Measurements from ENCODE around the gene ZBTB33.

Gene ZBTB33

DNA sequence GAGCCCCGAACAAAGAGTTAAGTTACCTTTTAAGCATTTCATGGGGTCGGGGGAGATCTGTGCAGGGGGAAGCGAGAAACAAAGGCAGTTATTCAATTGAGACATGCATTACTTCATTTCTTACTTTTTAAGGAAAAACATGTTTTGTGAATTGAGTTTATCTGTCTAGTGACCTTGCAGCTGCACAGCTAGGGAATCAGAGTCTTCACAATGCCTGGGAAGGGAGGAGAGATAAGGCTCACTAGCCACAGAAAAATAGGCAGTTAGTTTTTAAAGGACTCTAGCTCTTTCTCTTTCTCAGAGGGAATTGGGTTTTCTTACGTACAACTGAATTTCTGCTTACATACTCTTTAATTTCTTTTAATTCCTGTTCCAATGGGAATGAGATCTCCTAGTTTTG is 26.2 kb upstream of the ZBTB33 start:
- Histone ChIP-seq H3K27ac (ENCODE audit: extremely low read depth, low read depth, low read length) (no peak overlapping the region), H3K4me3 (ENCODE audit: low read depth, low read length) (no peak overlapping the region), H3K9me3 (ENCODE audit: control insufficient read depth, insufficient read depth, low read depth, low read length) (no peaks in the 10 kb centered on the region), H3K4me1 (ENCODE audit: control insufficient read depth, insufficient read depth, low read length) (no peaks in the 10 kb centered on the region), H3K36me3 (ENCODE audit: control insufficient read depth in 2 of 2, insufficient read depth in 1 of 2, low read length in 2 of 2) (peaks cover 0 to 5% of the 10 kb centered on the region in 2 experiments; a peak in 2 of 3 replicates)
- ChIA-PET POLR2A (no interaction called here), CTCF (interaction anchor here (1.3 kb wide), 1 partner anchor 11 kb away, joined by 9 read pairs; no protein-coding TSS in a partner anchor)
- TF ChIP-seq OVOL3 (tag by site-specific recombination; IDR thresholded peaks at IDR 0.05) (no peak), TCF7L2 (IDR thresholded peaks at IDR 0.05; ENCODE audit: borderline replicate concordance, low read depth, low read length) (no peak), MZF1 (tag by site-specific recombination; IDR thresholded peaks at IDR 0.05; ENCODE audit: borderline replicate concordance) (no peak)

DNA sequence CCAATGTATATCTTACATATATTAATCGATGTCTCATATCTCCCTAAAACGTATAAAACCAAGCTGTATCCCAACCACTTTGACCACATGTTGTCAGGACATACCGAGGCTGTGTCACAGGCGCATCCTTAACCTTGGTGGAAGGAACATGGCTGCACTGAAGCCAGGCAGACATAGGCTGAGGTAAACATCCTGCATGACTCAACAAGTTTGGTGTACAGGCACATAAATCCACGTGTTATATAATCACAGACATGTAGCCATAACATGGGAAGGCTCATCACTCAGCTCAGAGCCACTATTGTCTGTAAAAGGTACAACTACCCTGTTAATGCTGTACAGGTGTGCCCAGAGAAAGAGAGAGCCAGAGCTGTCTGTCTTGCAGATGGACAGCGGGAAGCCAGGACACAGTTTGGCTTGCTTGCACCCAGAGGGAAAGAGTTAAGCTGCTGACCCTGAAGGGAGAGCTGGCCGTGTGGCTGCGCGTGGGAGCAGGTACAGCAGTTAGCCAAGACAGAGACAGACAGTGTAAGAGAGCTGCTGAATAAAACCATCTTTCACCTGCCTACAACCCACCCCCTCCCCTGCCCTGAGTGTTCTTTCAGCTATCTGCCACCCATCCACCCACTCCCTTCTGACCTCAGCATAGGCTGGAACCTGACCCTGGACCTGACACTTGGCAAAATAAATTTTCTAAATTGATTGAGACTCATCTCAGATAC is 22.3 kb upstream of the ZBTB33 start:
- no peak overlapping the region for H3K4me3 ChIP-seq (ENCODE audit: low read depth, low read length)
- H3K36me3 ChIP-seq (ENCODE audit: control insufficient read depth in 2 of 2, insufficient read depth in 1 of 2, low read length in 2 of 2): peaks cover 0 to 5% of the 10 kb centered on the region in 2 experiments; a peak in 2 of 3 replicates
- no peak overlapping the region for H3K27ac ChIP-seq (ENCODE audit: extremely low read depth, low read depth, low read length)
- TF ChIP-seq, protein P1, sequence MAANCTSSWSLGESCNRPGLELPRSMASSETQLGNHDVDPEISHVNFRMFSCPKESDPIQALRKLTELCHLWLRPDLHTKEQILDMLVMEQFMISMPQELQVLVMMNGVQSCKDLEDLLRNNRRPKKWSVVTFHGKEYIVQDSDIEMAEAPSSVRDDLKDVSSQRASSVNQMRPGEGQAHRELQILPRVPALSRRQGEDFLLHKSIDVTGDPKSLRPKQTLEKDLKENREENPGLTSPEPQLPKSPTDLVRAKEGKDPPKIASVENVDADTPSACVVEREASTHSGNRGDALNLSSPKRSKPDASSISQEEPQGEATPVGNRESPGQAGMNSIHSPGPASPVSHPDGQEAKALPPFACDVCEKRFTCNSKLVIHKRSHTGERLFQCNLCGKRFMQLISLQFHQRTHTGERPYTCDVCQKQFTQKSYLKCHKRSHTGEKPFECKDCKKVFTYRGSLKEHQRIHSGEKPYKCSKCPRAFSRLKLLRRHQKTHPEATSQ (tag by site-specific recombination; IDR thresholded peaks at IDR 0.05): no peak
- peak; percentile 76 for TF ChIP-seq EGR2 (tag by site-specific recombination; IDR thresholded peaks at IDR 0.05; ENCODE audit: low read depth)
- TF ChIP-seq ZFHX2 (tag by site-specific recombination; conservative IDR thresholded peaks at IDR 0.05): peak; percentile 45; the same call in 1 of the 2 replicates
- H3K9me3 ChIP-seq (ENCODE audit: control insufficient read depth, insufficient read depth, low read depth, low read length): no peaks in the 10 kb centered on the region
- no peaks in the 10 kb centered on the region for H3K4me1 ChIP-seq (ENCODE audit: control insufficient read depth, insufficient read depth, low read length)
- CTCF ChIA-PET: interaction anchor here (5.0 kb wide), 1 partner anchor 15 kb away, joined by 41 read pairs; no protein-coding TSS in a partner anchor
- POLR2A ChIA-PET: interaction anchor here (0.6 kb wide), 1 partner anchor 66 kb away, joined by 5 read pairs; no protein-coding TSS in a partner anchor

DNA sequence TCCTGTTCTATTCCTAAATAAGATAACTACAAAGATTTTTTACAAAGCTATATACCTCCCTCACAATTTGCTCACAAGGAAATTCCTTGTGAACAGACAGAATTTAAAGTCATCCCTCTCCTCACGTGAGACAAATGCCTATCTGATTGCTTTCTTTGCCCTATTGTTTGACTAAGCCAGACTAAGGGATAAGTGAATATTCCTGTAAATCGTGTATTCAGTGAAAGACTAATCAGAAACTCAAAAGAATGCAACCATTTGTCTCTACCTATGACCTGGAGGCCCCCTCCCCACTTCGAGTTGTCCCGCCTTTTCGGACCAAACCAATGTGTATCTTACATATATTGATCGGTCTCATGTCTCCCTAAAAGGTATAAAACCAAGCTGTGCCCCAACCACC is 15.3 kb upstream of the ZBTB33 start:
- CTCF ChIA-PET: interaction anchor here (1.2 kb wide), 1 partner anchor 25 kb away, joined by 3 read pairs; no protein-coding TSS in a partner anchor
- TF ChIP-seq ZNF670 (tag by site-specific recombination; IDR thresholded peaks at IDR 0.05; ENCODE audit: low read depth): no peak
- Histone ChIP-seq H3K27ac (ENCODE audit: extremely low read depth, low read depth, low read length) (no peak overlapping the region), H3K4me1 (ENCODE audit: control insufficient read depth, insufficient read depth, low read length) (no peaks in the 10 kb centered on the region), H3K36me3 (ENCODE audit: control insufficient read depth in 2 of 2, insufficient read depth in 1 of 2, low read length in 2 of 2) (peaks cover 7 to 12% of the 10 kb centered on the region in 2 experiments; a peak in 2 of 3 replicates), H3K9me3 (ENCODE audit: control insufficient read depth, insufficient read depth, low read depth, low read length) (no peaks in the 10 kb centered on the region), H3K4me3 (ENCODE audit: low read depth, low read length) (no peak overlapping the region)
- POLR2A ChIA-PET: no interaction called here

DNA sequence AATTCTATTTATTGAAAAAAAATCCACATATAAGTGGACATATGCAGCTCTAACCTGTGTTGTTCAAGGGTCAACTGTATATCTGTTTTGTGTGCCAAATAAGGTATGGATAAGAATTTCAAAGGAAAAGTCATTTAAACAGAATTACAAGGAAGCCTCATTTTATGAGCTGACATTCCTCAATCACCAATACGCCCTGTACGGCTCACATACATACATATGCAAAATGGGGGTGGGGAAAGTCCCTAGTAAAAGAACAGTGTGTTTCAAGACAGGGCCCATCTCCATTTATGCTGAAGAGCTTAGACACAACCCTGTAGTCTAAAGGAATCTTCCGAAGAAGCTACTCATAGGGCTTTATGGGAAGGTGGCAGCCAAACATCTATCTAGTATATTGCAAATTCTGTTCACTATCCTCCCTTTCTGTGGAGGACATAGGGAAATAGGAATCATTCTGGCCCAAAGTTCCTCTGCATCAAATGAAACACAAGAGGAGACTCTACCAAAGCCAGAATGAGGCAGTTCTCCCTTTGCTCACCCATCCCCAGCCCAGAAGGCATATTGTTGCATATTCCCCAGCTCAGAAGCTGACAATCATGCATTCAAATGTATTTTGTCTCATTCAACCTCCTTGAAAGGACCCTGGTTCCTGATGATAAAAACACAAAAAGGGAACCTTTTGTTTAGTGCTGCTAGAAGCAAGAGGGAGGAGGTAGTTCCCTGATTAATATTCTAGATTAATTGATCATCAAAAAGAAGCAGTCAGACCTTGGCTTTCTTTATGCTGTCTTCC is 13.7 kb upstream of the ZBTB33 start:
- no peaks in the 10 kb centered on the region for H3K9me3 ChIP-seq (ENCODE audit: control insufficient read depth, insufficient read depth, low read depth, low read length)
- H3K4me3 ChIP-seq (ENCODE audit: low read depth, low read length): no peak overlapping the region
- H3K36me3 ChIP-seq (ENCODE audit: control insufficient read depth in 2 of 2, insufficient read depth in 1 of 2, low read length in 2 of 2): peaks cover 7 to 12% of the 10 kb centered on the region in 2 experiments; a peak in 2 of 3 replicates
- H3K4me1 ChIP-seq (ENCODE audit: control insufficient read depth, insufficient read depth, low read length): no peaks in the 10 kb centered on the region
- ChIA-PET POLR2A (no interaction called here), CTCF (interaction anchor here (0.8 kb wide), 1 partner anchor 23 kb away, joined by 3 read pairs; no protein-coding TSS in a partner anchor)
- no peak overlapping the region for H3K27ac ChIP-seq (ENCODE audit: extremely low read depth, low read depth, low read length)
- TF ChIP-seq ZNF112 (tag by site-specific recombination; IDR thresholded peaks at IDR 0.05): no peak
- TF ChIP-seq ZNF544 (tag by site-specific recombination; IDR thresholded peaks at IDR 0.05): no peak
- TF ChIP-seq ZNF658 (tag by site-specific recombination; IDR thresholded peaks at IDR 0.05): no peak
- TF ChIP-seq KLF10 (tag by site-specific recombination; IDR thresholded peaks at IDR 0.05): no peak
- TF ChIP-seq ZNF292 (tag by site-specific recombination; IDR thresholded peaks at IDR 0.05; ENCODE audit: borderline replicate concordance, low read depth): no peak
- no peak for TF ChIP-seq ZNF350 (tag by site-specific recombination; IDR thresholded peaks at IDR 0.05)
- TF ChIP-seq, protein P2, sequence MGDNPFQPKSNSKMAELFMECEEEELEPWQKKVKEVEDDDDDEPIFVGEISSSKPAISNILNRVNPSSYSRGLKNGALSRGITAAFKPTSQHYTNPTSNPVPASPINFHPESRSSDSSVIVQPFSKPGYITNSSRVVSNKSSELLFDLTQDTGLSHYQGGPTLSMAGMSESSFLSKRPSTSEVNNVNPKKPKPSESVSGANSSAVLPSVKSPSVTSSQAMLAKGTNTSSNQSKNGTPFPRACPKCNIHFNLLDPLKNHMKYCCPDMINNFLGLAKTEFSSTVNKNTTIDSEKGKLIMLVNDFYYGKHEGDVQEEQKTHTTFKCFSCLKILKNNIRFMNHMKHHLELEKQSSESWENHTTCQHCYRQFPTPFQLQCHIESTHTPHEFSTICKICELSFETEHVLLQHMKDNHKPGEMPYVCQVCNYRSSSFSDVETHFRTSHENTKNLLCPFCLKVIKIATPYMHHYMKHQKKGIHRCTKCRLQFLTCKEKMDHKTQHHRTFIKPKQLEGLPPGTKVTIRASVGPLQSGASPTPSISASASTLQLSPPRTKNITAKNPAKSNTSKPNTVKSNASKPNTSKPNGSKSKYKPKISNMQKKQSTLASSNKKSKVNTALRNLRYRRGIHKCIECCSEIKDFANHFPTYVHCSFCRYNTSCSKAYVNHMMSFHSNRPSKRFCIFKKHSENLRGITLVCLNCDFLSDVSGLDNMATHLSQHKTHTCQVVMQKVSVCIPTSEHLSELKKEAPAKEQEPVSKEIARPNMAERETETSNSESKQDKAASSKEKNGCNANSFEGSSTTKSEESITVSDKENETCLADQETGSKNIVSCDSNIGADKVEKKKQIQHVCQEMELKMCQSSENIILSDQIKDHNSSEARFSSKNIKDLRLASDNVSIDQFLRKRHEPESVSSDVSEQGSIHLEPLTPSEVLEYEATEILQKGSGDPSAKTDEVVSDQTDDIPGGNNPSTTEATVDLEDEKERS (tag by site-specific recombination; IDR thresholded peaks at IDR 0.05): no peak
- TF ChIP-seq ZNF202 (tag by site-specific recombination; IDR thresholded peaks at IDR 0.05; ENCODE audit: borderline replicate concordance): no peak
- no peak for TF ChIP-seq ZNF596 (tag by site-specific recombination; IDR thresholded peaks at IDR 0.05)
- TF ChIP-seq ZNF76 (tag by site-specific recombination; IDR thresholded peaks at IDR 0.05; ENCODE audit: borderline replicate concordance, low read depth): no peak
- no peak for TF ChIP-seq ZNF157 (tag by site-specific recombination; IDR thresholded peaks at IDR 0.05)
- no peak for TF ChIP-seq HOXD13 (CRISPR knock-in tag; IDR thresholded peaks at IDR 0.05; ENCODE audit: borderline replicate concordance)
- TF ChIP-seq, protein P3, sequence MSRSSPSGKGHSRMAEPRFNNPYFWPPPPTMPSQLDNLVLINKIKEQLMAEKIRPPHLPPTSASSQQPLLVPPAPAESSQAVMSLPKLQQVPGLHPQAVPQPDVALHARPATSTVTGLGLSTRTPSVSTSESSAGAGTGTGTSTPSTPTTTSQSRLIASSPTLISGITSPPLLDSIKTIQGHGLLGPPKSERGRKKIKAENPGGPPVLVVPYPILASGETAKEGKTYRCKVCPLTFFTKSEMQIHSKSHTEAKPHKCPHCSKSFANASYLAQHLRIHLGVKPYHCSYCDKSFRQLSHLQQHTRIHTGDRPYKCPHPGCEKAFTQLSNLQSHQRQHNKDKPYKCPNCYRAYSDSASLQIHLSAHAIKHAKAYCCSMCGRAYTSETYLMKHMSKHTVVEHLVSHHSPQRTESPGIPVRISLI (tag by site-specific recombination; IDR thresholded peaks at IDR 0.05): no peak

Measured in HEK293 (cell line).